Tibial nerve (tissue), 4 donors: ENCODE measurements around the gene DLX1.

Source experiments
- EP300 ChIP-seq, 2 donors: sonication (generic); formaldehyde crosslinking; IDR thresholded peaks; one replicate each; pipeline ENCODE4 v1.6.1; 2017; ENCODE audit warnings: antibody characterized with exemption in 2 of 2, mild to moderate bottlenecking in 1 of 2
- POLR2A ChIP-seq, 2 donors: fragments of 450-650 bp; IDR thresholded peaks; one replicate each; pipeline ENCODE4 v1.6.1; 2017; ENCODE audit warnings: antibody characterized with exemption in 2 of 2, mild to moderate bottlenecking in 2 of 2, moderate library complexity in 2 of 2
- TF ChIP-seq, protein P1 (sequence below), 5 experiments: fragments of 200-600 bp in 3 of 5; fragments of 450-650 bp in 2 of 5; sonication (generic) in 3 of 5; IDR thresholded peaks; one replicate each; pipeline ENCODE4 v1.5.1; 2016 to 2019; ENCODE audit warnings: antibody characterized with exemption in 5 of 5, mild to moderate bottlenecking in 3 of 5, moderate library complexity in 2 of 5

DNA sequence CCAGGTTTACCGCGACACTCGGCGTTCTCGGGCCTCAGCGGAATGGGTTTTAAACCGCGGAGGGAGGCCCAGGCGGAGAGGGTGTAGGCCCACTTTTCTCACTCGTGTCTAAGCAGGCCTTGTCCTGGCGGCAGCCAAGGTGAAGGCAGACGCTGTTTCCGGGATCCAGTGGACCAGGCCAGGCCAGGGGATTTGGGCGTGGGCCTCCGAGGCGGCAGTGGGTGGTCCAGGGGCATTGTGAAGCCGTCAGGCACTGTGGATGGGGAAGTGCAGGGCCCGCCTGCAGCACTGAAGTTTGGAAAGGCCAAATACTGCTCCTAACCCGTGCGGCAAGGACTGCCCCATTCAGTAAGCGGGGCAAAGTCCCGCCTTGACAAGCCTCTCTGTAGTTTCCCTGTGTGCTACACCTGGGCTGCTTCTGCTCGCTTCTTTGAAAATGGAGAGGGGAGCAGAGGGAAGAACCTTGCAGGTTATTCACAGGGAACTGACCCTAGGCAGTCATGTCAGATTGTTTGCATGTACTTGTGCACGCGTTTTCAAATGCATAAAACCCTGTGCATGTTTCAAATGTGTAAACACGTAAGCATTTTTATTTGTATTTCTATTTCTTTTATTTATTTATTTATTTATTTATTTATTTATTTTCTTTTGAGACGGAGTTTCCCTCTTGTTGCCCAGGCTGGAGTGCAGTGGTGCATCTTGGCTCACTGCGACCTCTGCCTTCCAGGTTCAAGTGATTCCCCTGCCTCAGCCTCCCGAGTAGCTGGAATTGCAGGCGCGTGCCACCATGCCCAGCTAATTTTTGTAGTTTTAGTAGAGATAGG, 24.9 kb downstream of the DLX1 start:
- TF ChIP-seq EP300 (IDR thresholded peaks at IDR 0.05) (no peak), POLR2A (IDR thresholded peaks at IDR 0.05) (no peak)
- TF ChIP-seq, protein P1, sequence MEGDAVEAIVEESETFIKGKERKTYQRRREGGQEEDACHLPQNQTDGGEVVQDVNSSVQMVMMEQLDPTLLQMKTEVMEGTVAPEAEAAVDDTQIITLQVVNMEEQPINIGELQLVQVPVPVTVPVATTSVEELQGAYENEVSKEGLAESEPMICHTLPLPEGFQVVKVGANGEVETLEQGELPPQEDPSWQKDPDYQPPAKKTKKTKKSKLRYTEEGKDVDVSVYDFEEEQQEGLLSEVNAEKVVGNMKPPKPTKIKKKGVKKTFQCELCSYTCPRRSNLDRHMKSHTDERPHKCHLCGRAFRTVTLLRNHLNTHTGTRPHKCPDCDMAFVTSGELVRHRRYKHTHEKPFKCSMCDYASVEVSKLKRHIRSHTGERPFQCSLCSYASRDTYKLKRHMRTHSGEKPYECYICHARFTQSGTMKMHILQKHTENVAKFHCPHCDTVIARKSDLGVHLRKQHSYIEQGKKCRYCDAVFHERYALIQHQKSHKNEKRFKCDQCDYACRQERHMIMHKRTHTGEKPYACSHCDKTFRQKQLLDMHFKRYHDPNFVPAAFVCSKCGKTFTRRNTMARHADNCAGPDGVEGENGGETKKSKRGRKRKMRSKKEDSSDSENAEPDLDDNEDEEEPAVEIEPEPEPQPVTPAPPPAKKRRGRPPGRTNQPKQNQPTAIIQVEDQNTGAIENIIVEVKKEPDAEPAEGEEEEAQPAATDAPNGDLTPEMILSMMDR (IDR thresholded peaks at IDR 0.05) = no peak
